Epithelial cell of proximal tubule (primary cell): ENCODE results near the gene FOXP4. TPM values are rescaled to one million over a fixed set of nuclear protein-coding genes. Genes with fewer than 3 reads are reported as not detected.

Experiments
- DNase-seq: peaks from one replicate; pipeline ENCODE4 v3.0.0-alpha.2; 2011; ENCODE audit warnings: low read depth
- H3K4me3 ChIP-seq: 2 replicates; pipeline ENCODE4 v1.5.1; 2011; ENCODE audit warnings: low read depth, mild to moderate bottlenecking, low read length
- CTCF ChIP-seq: conservative IDR thresholded peaks from 2 replicates; pipeline ENCODE4 v1.5.1; 2012; ENCODE audit warnings: low read depth, mild to moderate bottlenecking, low read length
- total RNA-seq: library from RNA; depleted of rRNA; stranded (reverse); fragments of >200 nt; gene quantifications from 2 replicates; pipeline ENCODE4 v1.2.3, GENCODE V29; 2015

Gene FOXP4
- total RNA-seq, 1 donor from 2014 or later = 7.5 TPM

- no peak overlapping the region for H3K4me3 ChIP-seq
- TF ChIP-seq CTCF = no peak
These were observed 25.0 kb downstream of the FOXP4 start for GRCh38 chr6:41571021-41571780.

GRCh38 chr6:41572613-41573012, 26.4 kb downstream of the FOXP4 start:
- TF ChIP-seq CTCF = no peak
- H3K4me3 ChIP-seq = no peak overlapping the region
- no peak for DNase-seq

More at GRCh38 chr6:41571021-41571780, 25.0 kb downstream of the FOXP4 start:
- no peak for DNase-seq

GRCh38 chr6:41573276-41573675, 27.1 kb downstream of the FOXP4 start:
- no peak overlapping the region for H3K4me3 ChIP-seq
- TF ChIP-seq CTCF = no peak
- DNase-seq = no peak

GRCh38 chr6:41573985-41574384, 27.8 kb downstream of the FOXP4 start:
- no peak for DNase-seq
- no peak overlapping the region for H3K4me3 ChIP-seq
- no peak for TF ChIP-seq CTCF

GRCh38 chr6:41575598-41575997, 29.4 kb downstream of the FOXP4 start:
- DNase-seq = no peak
- no peak for TF ChIP-seq CTCF
- no peak overlapping the region for H3K4me3 ChIP-seq

- no peak for TF ChIP-seq CTCF
- H3K4me3 ChIP-seq = no peak overlapping the region
- DNase-seq = no peak
These were observed 30.5 kb downstream of the FOXP4 start for GRCh38 chr6:41576667-41577066.
